HG03521 (cell line): Measurements from ENCODE around the gene SLC22A13.
"Not testable (repeated sequence)": the region's sequence is repeated elsewhere in the genome, so short reads cannot be mapped to it uniquely, and the experiment has no call there.

Experiments used
- ATAC-seq: cut with Tn5 transposase; IDR thresholded peaks from one replicate; pipeline ENCODE4 v1.9.1; 2021; ENCODE audit warnings: mild to moderate bottlenecking, moderate library complexity; ENCODE audit not compliant: unreplicated experiment

Gene SLC22A13, protein sequence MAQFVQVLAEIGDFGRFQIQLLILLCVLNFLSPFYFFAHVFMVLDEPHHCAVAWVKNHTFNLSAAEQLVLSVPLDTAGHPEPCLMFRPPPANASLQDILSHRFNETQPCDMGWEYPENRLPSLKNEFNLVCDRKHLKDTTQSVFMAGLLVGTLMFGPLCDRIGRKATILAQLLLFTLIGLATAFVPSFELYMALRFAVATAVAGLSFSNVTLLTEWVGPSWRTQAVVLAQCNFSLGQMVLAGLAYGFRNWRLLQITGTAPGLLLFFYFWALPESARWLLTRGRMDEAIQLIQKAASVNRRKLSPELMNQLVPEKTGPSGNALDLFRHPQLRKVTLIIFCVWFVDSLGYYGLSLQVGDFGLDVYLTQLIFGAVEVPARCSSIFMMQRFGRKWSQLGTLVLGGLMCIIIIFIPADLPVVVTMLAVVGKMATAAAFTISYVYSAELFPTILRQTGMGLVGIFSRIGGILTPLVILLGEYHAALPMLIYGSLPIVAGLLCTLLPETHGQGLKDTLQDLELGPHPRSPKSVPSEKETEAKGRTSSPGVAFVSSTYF

DNA sequence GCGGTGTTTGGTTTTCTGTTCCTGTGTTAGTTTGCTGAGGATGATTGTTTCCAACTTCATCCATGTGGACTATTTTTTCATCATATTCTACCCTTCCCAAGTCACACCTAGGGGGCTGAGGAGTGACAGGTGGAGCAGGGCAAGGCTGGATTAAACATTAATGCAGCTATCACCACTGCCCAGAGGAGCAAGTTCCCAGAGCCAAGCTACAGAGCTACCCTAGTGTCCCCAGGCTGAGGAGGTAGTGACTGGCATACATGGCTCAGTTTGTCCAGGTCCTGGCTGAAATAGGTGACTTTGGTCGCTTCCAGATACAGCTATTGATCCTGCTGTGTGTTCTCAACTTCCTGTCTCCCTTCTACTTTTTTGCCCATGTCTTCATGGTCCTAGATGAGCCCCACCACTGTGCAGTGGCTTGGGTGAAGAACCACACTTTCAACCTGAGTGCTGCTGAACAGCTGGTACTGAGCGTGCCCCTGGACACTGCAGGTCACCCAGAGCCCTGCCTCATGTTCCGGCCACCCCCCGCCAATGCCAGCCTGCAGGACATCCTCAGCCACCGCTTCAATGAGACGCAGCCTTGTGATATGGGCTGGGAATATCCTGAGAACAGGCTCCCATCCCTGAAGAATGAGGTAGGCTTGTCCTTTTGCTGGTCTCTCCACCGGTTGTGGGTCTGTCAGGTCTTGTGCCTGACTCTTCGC, at the start of gene SLC22A13:
TSS of gene SLC22A13 (plus strand) at position 209 of the 704 bp plus-strand sequence. CDS start at position 258, 49 bp downstream.
- ATAC-seq = no peak

DNA sequence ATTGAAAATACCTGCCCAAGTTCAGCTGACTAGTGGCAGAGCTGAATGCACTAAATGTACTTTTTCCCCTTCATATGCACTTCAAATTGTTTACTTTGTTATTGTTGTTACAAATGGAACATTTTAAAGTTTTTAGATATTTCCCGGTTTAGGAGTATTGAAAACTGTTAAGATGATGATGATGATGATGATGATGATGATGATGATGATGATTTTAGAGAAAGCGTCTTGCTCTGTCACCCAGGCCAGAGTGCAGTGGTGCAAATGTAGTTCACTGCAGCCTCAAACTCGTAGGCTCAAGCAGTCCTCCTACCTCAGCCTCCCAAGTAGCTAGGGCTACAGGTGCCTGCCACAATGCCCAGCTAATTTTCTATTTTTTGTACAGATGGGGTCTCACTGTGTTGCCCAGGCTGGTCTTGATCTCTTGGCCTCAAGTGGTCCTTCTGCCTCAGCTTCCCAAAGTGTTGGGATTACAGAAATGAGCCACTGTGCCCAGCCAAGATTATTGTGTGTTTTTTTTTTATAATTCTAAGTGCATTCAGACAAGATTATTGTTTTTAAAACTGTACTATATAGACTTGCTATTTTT, 45.9 kb upstream of the SLC22A13 start:
- ATAC-seq = no peak

DNA sequence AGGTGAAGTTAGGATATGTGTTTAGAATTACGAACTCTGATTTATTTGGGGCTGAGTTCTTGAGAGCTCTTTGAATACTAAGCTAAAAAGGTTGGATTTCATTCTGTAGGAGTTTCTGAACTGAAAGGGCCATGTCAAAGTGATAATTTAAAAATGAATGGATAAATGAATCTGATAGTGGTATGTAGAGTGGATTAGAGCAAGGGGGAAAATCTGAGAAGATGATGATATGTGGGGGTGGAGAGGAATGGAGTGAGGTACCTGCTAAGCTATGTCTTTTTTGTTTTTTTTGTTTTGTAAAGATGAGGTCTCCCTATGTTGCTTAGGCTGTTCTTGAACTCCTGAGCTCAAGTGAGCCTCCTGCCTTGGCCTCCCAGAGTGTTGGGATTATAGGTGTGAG, 44.6 kb upstream of the SLC22A13 start:
- ATAC-seq = no peak

DNA sequence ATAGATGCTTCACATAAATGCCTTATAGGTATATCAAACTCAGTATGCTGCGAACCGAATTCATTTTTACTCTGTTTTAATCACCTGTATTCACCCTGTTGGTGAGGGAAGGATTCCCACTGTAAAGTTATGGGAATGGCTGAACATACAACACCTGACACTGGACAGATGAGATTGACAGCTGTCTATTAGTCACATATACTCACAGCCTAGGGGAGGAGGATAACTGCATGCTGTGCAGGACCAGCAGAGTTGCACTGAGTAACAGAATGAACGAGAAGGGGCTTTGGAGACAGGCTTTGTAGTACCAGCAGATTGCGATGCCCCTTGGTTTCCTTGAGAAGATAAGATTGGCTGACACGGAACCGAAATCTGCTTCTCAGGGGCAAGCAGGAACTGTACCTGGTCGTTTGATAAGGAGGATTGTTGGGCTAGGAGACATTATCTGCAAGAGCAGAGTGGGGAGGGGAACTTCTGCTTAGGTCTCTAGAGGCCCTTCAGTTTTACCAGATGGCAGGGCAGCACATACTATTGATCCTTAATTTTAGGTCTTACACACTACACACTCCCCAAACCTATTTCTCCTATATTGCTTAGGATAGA, 43.5 kb upstream of the SLC22A13 start:
- ATAC-seq = no peak

DNA sequence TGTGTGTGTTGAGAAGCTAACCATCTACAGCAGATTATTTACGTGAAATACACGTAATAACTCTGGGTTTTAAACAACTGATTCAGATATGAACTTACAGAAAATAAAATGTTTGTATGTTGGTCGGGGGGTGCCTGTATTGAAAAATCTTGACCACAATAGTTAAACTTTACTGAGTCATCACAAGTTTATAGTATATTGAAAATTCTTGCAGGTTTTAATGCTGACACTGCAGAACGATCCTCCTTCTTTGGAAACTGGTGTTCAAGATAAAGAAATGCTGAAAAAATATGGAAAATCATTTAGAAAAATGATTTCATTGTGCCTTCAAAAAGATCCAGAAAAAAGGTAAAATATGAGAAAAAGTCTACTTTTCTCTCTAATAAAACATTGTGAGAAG, 41.3 kb upstream of the SLC22A13 start:
- no peak for ATAC-seq

DNA sequence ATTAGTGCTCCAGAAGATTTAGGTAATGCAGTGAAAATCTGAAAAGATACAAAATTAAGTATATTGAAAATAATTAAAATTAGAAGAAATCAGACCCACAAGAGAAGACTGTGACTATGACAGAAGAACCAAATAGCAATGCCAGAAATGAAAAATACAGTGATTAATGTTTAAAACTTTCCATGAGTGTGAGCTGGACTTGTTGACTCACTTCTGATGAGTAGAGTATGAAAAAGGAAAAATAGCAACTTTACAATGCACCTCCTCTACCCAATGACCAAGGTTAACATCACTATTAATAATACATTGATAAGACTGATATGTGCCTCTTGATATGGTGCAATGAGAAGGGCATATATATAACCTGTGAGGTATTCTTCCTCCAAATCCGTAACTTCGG, 39.3 kb upstream of the SLC22A13 start:
- ATAC-seq = no peak

DNA sequence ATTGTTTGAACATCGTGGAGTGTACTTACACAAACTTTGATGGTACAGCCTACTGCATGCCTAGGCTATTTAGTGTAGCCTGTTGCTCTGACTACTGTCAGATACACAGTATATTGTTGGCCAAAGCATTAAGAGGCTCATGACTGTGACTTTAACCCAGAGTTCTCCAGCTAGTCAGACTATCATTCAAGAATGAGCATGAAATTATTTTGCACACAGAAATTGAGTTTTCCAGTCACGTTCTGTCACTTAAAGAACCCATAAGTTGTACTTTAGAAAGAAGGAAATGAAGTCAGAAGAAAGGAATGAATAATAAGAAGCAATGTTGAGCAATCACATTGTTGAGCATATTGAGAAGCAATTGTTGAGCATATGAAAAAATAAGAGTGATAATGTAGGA, 37.6 kb upstream of the SLC22A13 start:
- ATAC-seq = no peak

DNA sequence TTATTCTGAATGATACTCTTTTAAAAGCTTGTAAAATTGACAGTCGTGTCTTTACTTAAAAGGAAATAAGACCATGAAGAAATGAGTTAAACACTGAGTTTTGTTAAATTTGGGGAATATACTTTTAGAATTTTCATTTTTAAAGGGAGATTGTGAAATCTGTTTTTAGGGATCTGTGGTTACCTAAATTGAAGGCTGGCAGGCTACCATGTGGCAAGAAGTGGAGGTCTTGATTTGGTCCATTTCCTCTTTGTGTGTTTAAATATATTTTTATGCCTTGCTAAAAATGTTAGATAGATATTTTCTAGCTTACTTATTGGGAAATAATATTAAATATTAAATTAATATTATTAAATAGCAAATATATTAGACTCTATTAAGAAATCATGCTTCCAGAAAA, 36.6 kb upstream of the SLC22A13 start:
- ATAC-seq = no peak

DNA sequence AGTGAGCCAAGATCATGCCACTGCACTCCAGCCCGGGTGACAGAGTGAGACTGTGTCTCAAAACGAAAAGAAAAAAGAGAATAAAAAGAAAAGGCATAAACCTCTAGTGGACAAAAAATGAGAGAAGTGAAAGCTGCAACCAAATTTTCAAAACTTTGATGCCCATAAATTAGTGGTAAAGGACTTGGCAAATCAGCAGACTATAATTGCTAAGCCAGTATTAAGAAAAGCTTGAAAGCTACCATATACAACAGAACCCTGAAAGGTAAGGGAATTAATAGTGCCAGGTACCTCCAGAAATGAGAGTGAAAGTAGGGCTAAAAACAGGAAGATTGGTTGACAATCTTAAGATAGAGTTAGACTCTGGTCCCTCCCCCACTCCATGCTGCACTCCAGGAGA, 32.9 kb upstream of the SLC22A13 start:
- ATAC-seq = no peak

DNA sequence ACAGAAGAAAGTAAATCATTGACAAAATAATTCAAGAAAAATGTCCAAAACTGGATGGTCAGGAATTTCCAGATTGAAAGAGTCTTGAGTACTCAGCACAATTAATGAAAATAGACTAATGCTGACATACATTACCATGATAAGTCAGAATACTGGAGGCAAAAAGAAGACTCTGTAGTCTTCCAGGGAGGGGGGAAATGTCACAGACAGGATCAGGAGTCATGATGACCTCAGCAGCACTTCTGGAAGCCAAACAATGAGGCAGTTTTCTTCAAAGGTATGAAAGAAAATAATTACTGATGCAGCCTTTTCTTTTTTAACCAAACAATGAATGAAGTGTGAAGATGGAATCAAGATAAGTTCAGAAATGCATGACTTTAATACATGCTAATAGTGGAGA, 30.1 kb upstream of the SLC22A13 start:
- no peak for ATAC-seq

DNA sequence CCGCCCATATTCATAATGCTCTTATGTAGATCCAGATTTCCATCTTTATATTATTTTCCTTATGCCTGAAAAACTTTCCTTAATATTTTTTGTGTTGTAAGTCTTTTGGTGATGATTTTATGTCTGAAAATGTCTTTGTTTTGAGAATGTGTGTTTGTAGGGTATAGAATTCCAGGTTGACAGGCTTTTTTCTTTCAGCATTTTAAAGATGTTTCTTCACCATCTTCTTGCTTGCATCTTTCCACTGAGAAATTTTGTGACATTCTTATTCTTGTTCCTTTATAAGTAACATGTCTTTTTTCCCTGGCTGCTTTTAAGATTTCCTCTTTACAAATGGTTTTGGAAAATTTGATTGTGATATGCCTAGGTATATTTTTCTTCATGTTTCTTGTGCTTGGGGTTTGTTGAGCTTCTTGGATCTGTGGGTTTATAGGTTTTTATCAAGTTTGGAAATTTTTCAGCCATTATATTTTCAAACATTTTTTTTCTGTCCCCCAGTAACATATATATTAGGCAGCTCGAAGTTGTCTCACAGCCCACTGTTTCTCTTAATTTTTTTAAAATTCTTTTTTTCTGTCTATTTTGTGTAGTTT, 27.1 kb upstream of the SLC22A13 start:
- ATAC-seq = no peak

DNA sequence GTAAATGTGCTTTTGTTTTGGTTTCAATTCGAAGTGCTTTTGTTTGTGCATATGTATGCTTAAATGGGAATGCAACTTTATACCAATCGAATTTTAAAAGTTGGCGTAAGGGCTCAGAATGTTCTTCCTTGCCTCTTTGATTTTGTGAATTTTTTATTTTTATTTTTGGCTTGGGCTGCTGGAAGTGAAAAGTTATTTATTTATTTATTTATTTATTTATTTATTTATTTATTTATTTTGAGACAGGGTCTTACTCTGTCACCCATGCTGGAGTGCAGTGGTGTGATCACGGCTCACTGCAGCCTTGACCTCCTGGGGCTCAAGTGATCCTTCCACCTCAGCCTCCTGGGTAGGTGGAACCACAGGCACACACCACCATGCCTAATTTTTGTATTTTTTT, 22.8 kb upstream of the SLC22A13 start:
- not testable (repeated sequence) for ATAC-seq

DNA sequence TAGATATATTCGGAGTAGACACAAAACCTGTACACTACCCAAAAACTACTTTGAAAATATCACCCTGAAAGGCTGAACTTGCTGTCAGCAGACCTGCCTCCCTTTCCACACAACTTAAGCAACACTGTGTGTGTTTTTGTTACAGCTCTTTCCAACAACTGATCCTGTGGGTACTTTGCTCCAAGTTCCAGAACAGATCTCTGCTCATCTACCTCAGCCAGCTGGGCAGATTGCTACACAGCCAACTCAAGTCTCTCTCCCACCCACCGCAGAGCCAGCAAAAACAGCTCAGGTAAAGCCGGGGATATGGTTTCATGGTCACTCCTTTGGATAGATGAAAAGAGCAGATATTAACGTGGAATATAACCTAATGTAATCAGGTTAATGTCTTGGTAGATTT, 19.7 kb upstream of the SLC22A13 start:
- no peak for ATAC-seq

DNA sequence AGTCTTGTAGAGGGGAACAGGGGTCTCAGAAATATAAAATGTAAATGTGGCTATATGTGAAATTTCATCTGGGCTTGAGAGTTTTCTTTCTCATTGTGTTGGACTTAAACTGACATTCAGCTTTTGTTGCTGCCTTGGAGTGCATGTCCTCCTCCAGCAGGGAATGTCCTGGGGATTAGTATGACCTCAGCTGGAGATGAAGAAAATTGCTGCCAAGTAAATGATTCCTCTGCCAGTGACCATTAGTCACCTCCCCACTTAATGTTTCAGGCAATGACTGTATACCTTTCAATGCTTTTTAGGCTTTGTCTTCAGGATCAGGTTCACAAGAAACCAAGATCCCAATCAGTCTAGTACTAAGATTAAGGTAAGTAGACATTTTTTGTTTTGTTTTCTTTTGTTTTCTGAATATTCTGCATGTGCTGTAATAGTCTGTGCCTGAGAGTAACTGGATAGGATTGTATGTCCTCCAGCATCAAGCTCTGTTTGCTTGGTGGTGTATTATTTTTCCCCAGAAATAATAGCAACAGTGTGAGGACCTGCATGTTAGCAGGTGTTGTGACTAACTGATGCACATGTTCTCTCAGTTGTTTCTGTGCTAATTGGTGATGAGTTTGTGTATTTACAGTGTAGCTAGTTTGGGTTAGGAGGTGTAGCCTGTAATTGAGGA, 18.1 kb upstream of the SLC22A13 start:
- no peak for ATAC-seq

DNA sequence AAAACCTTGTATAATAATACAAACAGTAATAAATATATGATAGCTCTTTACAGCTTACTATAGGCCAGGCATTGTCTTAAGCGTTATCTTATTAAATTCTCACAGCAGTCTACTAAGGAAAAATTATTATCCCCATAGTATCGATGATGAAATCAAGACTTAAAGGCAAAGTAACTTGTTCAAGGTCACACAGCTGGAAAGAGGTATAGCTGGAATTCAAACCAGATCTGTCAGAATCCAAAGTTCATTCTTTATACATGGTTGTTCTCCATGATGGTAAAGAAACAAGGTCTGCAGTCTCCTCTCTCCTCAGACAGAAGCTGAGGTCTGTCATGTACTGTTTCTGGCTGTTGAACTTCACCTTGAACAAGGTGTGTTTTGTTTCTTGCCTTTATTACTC, 15.4 kb upstream of the SLC22A13 start:
- ATAC-seq = no peak

DNA sequence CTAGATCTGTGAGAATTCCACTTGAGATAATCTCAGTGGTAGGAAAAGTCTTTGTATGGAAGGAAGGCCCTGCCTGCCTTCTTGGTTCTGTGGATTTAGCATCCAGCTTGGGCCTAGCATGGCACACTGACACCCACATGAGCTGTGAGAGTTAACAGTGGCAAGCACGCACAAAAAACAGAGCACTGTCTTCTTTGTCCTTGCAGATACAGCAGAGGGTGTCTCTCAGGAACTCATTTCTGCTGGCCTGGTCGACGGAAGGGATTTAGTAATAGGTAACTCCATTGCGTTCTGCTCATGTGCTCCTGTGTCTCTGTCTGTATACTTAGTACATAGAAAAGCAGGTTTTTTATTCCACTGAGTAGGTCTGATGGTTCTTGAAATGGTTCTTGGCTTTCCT, 14.4 kb upstream of the SLC22A13 start:
- ATAC-seq = no peak

DNA sequence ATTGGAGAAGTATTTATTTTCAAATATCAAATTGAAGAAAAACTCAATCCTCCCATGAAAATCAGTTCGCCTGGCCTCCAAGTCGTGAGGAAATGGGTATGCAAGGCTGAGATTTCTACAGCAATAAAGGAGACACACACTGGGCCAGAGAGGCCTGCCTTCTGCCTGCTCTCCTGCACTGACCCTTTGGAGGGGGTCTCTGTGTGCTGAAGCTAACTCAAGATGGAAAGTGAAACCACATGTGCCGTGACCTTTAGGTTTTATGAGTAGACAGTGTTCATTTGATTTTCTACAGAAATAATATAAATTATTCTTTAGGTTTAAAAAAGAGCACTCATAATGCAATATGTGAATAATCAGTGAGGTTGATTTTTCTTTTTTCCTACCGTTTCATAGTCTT, 11.9 kb upstream of the SLC22A13 start:
- no peak for ATAC-seq

DNA sequence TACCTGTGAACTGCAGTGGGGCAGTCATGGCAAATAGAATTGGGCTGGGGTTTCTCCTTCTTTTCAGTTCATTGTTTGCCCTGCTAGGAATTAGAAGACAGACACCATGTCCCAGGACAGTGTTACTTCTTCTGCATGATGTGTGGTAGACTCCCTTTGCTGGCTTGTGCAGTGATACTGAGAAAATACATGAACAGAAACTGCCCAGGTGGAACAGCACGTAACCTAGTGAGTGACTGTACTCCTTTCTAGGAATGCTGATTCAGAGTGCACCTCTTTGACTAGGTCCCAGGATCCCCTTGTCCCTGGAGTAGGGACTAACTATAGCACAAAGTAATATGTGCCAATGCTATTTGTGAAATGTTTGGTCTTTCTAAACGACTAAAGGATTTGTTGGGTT, 10.7 kb upstream of the SLC22A13 start:
- no peak for ATAC-seq

DNA sequence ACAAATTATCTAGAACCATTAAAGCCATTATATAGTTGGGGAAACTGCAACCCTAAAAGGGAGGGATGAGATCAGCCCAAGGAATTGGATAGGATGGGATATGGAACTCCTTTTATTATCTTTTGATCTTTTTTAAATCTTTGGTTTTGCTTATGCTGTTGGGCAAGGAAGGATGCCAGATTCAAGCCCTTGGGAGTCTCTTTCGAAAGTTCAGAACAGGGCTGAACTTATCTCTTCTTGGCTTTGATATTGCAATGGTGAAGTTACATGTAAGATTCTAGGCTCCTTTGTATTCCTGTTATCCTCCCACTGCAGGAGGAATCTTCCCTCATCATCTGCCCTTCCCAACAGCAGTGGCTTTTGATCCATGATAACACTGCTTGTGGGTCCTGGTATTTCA, 10.0 kb upstream of the SLC22A13 start:
- no peak for ATAC-seq

DNA sequence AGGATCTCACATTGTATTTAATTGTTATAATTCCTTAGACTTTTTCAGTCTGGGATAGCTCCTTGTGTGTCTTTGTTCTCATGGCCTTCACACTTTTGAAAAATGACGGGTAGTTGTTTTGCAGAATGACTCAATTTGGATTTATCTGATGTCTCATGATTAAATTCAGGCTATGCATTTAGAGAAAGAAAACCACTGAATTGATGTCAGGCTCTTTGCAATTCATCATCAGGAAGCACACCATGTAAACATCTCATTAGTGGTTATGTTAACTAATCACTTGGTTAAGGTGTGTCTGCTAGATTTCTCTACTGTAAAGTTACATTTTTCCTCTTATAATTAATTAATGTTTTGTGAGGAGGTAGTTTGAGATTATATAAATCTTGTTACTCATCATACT, 8.0 kb upstream of the SLC22A13 start:
- ATAC-seq = no peak
